ENCODE data around the gene DNAH1. TPM values are rescaled to one million over a fixed set of nuclear protein-coding genes. Genes with fewer than 3 reads are reported as not detected.

The DNAH1 gene
- total and polyA plus RNA-seq, 2 of the 13 experiments (the other 11 are each of a cell fraction or from before 2014, with no cell fraction given) = 0.64 to 3.5 TPM

GRCh38 chr3:52299879-52300611, 16.1 kb upstream of the DNAH1 start (continued):
- TF ChIP-seq ZBTB4 (CRISPR knock-in tag; IDR thresholded peaks at IDR 0.05; ENCODE audit: borderline replicate concordance) (no peak), SAP130 (CRISPR knock-in tag; IDR thresholded peaks at IDR 0.05; ENCODE audit: low read depth) (peak; percentile 40), ZNF232 (CRISPR knock-in tag; IDR thresholded peaks at IDR 0.05; ENCODE audit: borderline replicate concordance) (no peak), ZNF256 (CRISPR knock-in tag; conservative IDR thresholded peaks at IDR 0.05) (no peak), ZNF33B (CRISPR knock-in tag; IDR thresholded peaks at IDR 0.05) (no peak), ZNF335 (CRISPR knock-in tag; IDR thresholded peaks at IDR 0.05) (no peak), RXRB (CRISPR knock-in tag; IDR thresholded peaks at IDR 0.05; ENCODE audit: borderline replicate concordance) (0 out of 2 replicates have a peak, but pooled peaks have one; percentile 27), PAF1 (CRISPR knock-in tag; IDR thresholded peaks at IDR 0.05) (no peak), POGK (CRISPR knock-in tag; conservative IDR thresholded peaks at IDR 0.05) (no peak), FOXA3 (CRISPR knock-in tag; IDR thresholded peaks at IDR 0.05) (no peak), POLR2G (IDR thresholded peaks at IDR 0.05; ENCODE audit: low read depth, low read length) (no peak), REPIN1 (CRISPR knock-in tag; IDR thresholded peaks at IDR 0.05; ENCODE audit: borderline replicate concordance, low read depth) (no peak), HNF1A (IDR thresholded peaks at IDR 0.05; ENCODE audit: low read depth) (no peak), HNF1A (CRISPR knock-in tag; IDR thresholded peaks at IDR 0.05; ENCODE audit: borderline replicate concordance) (0 out of 2 replicates have a peak, but pooled peaks have one; percentile 17), UBTF (CRISPR knock-in tag; IDR thresholded peaks at IDR 0.05) (0 out of 2 replicates have a peak, but pooled peaks have one; percentile 36), BRF2 (CRISPR knock-in tag; IDR thresholded peaks at IDR 0.05) (no peak)
